SH-SY5Y (cell line): Measurements from ENCODE around the gene CCDC126.

Experiments used
- GATA2 ChIP-seq: IDR thresholded peaks from 2 replicates; pipeline ENCODE4 v1.6.1; 2011; ENCODE audit warnings: mild to moderate bottlenecking, low read depth, low read length
- GATA3 ChIP-seq: IDR thresholded peaks from 2 replicates; pipeline ENCODE4 v1.6.1; 2011; ENCODE audit warnings: low read depth, mild to moderate bottlenecking, low read length, moderate library complexity

- TF ChIP-seq GATA2 (no peak), GATA3 (no peak)
Measured at GRCh38 chr7:23615331-23615730, 18.1 kb downstream of the CCDC126 start.
